Testis (tissue), 2 donors: ENCODE data around the gene VTCN1.

ENCODE experiments used
- POLR2A ChIP-seq: fragments of 450-650 bp; IDR thresholded peaks from one replicate; pipeline ENCODE4 v1.6.1; 2017; ENCODE audit warnings: antibody characterized with exemption, mild to moderate bottlenecking, moderate library complexity
- TF ChIP-seq, protein P1 (sequence below), 3 experiments: fragments of 450-650 bp in 2 of 3; fragments of 200-600 bp in 1 of 3; sonication (generic) in 1 of 3; IDR thresholded peaks; one replicate each; pipeline ENCODE4 v1.5.1; 2016 to 2019; ENCODE audit warnings: antibody characterized with exemption in 3 of 3, mild to moderate bottlenecking in 2 of 3, moderate library complexity in 1 of 3

DNA sequence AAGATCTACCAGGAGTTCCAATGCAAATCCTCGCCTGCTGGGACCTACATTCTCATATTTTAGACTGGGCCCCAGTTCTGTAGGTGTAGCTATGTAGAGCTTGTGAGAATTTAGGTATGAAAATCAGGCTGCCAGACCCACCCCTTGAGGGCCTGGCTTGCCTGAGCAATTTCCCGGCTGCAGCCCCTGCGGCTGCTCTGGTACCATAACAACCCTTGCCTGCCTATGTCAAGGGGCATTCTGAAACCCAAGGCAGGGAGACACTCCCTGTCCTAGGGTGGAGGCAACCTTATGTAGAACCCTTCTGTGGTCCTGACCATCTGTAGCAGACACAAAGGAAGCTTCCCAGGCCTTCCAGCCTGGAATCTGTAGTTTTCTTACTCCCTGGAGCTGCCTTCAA, 28.4 kb downstream of the VTCN1 start:
- TF ChIP-seq, protein P1, sequence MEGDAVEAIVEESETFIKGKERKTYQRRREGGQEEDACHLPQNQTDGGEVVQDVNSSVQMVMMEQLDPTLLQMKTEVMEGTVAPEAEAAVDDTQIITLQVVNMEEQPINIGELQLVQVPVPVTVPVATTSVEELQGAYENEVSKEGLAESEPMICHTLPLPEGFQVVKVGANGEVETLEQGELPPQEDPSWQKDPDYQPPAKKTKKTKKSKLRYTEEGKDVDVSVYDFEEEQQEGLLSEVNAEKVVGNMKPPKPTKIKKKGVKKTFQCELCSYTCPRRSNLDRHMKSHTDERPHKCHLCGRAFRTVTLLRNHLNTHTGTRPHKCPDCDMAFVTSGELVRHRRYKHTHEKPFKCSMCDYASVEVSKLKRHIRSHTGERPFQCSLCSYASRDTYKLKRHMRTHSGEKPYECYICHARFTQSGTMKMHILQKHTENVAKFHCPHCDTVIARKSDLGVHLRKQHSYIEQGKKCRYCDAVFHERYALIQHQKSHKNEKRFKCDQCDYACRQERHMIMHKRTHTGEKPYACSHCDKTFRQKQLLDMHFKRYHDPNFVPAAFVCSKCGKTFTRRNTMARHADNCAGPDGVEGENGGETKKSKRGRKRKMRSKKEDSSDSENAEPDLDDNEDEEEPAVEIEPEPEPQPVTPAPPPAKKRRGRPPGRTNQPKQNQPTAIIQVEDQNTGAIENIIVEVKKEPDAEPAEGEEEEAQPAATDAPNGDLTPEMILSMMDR (IDR thresholded peaks at IDR 0.05) = no peak
- no peak for TF ChIP-seq POLR2A
